Colon (tissue), 2 donors: Measurements from ENCODE around the gene KIF16B.
"Not testable (repeated sequence)": the region's sequence is repeated elsewhere in the genome, so short reads cannot be mapped to it uniquely, and the experiment has no call there.

ENCODE experiments used
- FAIRE-seq: peaks from 2 replicates; lab custom pipeline; 2012; peaks lifted over from hg19 to GRCh38; lab: Jason Lieb, UNC
- donor health status: control.
- donor health status: control.

Gene KIF16B

DNA sequence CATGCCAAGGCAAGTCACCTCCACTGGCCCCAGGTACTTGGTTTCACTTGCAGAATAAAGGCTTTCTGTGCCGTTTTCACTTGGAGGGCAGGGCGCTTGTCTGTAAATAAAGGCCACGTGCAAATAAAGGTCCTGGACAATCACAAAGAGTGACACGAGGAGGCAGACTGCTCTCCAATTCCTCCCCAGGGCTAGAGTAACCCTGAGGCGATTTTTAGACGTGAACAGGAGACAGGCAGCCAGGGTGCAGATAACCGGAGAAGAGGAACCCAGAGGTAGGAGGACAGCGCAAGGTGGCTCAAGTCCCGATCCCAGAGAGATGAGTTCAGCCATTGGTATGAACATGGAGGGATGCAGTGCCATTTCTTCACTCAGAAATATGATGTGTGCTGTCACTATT, 327.4 kb downstream of the KIF16B start:
- FAIRE-seq = no peak

DNA sequence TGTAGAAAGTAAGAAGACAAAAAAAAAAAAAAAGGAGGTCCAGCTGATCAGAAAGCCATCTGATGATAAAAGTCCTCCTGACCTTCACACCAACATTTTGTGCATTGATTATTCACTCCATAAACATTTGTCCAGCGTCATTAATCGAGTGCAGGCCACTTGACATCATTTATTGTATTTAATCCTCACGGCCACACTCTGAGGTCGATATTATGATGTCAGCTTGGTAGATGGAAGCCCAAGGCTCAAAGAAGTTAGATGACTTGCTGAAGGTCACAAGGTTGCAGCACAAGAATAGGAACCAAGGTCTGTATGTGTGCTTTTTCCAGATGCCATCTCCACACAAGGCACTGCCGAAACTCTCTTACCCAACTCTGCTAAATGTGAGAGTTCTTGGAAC, 328.4 kb downstream of the KIF16B start:
- no peak for FAIRE-seq

- FAIRE-seq = no peak
Measured at GRCh38 chr20:16243470-16243869, 329.8 kb downstream of the KIF16B start.

- FAIRE-seq = no peak
Measured at GRCh38 chr20:16241911-16242310, 331.3 kb downstream of the KIF16B start.

DNA sequence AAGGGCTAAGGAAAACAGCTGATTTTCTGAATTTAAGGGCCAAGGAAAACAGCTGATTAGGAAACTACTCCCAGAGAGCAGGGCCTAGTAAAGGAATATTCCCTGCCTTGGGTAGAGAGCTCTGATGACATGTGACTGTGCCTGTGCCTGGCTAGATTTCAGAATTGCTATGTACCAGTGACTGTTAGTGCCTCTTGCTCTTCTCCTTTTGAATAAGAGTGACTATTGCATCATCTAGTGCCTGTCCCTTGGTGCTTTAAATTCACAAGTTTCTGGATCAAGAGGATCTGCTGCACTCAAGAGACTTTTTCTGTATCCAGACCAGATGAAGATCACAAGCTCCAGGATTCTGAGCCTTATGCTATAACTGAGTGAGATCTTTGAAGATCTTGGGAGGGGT, 332.9 kb downstream of the KIF16B start:
- no peak for FAIRE-seq

DNA sequence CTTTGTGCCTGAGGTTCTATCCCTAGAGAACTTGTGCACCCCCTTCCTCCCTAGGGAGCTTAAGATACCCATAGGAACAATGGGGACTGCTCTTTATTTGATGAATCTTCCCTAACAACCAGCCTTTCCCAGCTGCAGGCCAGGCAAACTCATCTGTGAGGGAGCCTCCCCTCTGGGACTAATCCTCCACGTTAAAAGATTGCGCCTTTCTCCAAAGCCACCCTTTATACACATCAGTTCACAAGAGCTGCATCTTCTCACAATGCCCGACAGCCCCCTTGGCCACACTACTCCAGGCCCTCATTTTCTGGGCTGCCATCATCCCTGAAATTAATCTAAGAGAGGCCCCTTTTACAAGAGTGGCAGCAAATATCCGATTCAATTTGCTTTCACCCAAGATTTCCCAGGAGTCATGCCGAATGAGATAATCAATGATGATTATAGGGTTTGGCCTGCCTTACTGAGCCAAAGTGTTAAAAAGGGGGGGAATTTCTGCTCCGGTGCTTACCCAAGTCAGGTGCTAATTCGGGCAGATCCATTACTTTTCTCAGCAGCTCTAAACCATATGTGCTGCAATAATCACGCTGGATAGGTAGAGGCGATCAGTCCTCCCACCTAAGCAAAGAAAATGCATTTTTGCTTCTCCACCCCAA, 336.5 kb downstream of the KIF16B start:
- FAIRE-seq = no peak

DNA sequence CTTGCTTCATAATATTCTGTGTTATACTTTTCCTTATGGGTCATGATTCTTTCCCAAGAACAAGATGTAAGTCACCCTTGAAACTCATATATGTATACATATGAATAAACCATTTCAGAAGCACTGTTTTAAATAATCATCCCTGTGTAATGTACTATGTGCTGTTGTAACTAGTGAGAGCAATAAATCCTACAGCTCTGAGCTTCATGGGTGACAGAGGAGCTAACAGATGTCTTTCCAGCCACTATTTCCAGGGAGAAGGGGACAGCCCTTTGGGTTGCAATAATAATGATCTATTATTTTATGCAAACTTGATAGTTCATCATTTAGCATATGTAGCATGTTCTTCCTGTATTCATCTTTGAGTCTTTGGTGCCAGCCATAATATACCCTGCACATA, 342.8 kb downstream of the KIF16B start:
- FAIRE-seq = no peak

DNA sequence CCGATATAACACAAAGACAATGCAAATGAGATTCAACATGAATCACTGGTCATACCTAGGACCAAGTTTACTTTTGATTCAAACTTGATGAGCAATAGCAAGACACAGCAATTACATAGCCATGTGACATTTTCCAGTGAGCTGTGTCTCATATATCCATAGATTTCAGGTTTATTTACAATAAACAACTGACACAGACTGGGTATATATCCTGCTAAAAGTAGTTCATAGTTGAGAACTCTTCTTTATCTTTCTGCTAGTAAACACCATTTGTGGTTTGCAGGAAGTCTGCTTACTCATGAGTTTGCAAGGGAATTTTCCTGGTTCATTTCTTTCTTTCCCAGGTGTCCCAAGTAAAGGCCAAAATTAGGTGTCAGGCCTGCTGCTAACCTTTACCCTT, 343.4 kb downstream of the KIF16B start:
- FAIRE-seq = no peak

- no peak for FAIRE-seq
Measured at GRCh38 chr20:16228722-16229121, 344.5 kb downstream of the KIF16B start.

GRCh38 chr20:16226961-16227360, 346.3 kb downstream of the KIF16B start:
- not testable (repeated sequence) for FAIRE-seq

- no peak for FAIRE-seq
Measured at GRCh38 chr20:16224836-16225235, 348.4 kb downstream of the KIF16B start.

DNA sequence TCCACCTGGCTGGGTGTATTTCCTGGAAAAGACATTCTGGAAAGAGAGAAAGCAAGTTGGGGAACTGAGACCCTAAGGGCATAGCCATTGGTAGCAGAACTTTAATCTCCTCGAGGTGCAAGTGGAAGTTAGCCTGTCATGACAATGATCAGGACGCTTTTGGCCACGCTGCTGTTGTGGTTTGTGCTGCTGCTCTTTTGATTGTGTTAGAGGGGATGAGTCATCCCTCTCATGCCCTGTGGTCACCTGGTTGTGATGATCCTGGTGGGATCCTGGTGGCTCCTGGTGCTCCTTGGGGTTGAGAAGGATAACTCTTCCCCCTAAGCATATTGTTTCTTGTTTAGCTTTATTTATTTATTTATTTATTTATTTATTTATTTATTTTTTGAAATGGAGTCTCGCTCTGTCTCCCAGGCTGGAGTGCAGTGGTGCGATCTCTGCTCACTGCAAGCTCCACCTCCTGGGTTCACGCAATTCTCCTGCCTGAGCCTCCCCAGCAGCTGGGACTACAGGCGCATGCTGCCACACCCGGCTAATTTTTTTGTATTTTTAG, 350.3 kb downstream of the KIF16B start:
- FAIRE-seq = no peak
